Hepatocyte (in vitro differentiated cells): ENCODE data around the gene ZNF746.

Experiments used
- EZH2 ChIP-seq: fragments of 200-600 bp; sonication (generic); IDR thresholded peaks from 2 replicates; pipeline ENCODE4 v1.6.1; 2016; ENCODE audit warnings: antibody characterized with exemption, mild to moderate bottlenecking, borderline replicate concordance
- TF ChIP-seq, protein P1 (sequence below): fragments of 200-600 bp; sonication (generic); IDR thresholded peaks from 2 replicates; pipeline ENCODE4 v1.5.1; 2016; ENCODE audit warnings: antibody characterized with exemption, mild to moderate bottlenecking; ENCODE audit not compliant: poor library complexity

DNA sequence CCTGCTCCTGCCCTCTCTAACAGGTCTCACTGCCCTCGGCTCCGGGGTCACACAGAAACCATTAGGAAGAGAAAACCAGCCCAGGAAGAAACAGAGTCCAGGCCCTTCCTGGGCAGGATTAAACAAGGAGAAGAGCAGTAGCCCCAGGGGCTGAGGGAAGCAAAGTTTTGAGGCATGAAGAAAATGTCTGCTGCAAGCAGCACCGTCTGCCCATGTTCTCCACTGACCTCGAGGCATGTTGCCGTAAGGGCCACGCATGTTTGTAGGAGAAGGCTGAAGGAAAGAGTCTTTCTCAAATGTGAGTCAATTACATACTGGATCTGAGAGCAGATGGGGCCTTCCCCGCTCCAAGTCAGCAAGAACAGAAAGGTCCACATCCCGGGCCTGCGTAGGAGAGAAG, 4.2 kb downstream of the ZNF746 start:
- no peak for TF ChIP-seq EZH2
- TF ChIP-seq, protein P1, sequence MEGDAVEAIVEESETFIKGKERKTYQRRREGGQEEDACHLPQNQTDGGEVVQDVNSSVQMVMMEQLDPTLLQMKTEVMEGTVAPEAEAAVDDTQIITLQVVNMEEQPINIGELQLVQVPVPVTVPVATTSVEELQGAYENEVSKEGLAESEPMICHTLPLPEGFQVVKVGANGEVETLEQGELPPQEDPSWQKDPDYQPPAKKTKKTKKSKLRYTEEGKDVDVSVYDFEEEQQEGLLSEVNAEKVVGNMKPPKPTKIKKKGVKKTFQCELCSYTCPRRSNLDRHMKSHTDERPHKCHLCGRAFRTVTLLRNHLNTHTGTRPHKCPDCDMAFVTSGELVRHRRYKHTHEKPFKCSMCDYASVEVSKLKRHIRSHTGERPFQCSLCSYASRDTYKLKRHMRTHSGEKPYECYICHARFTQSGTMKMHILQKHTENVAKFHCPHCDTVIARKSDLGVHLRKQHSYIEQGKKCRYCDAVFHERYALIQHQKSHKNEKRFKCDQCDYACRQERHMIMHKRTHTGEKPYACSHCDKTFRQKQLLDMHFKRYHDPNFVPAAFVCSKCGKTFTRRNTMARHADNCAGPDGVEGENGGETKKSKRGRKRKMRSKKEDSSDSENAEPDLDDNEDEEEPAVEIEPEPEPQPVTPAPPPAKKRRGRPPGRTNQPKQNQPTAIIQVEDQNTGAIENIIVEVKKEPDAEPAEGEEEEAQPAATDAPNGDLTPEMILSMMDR, result no peak
